Neural progenitor cell (in vitro differentiated cells): ENCODE data around the gene NME9. TPM values are rescaled to one million over a fixed set of nuclear protein-coding genes. Genes with fewer than 3 reads are reported as not detected.
A peak's percentile ranks its signal among the peaks of the same experiment; 100 is the strongest.

Experiments used
- DNase-seq: peaks from one replicate; pipeline ENCODE4 v3.0.0-alpha.2; 2016; ENCODE audit warnings: low spot score
- H2AFZ ChIP-seq: fragments of 200-600 bp; sonication (generic); replicated peaks from 2 replicates; pipeline ENCODE4 v1.6.1; 2016; ENCODE audit warnings: antibody characterized with exemption
- H3F3A ChIP-seq: fragments of 200-600 bp; sonication (generic); 2 replicates; pipeline ENCODE4 v1.6.1; 2016; ENCODE audit warnings: antibody characterized with exemption, low read depth
- H3K27ac ChIP-seq: fragments of 200-600 bp; sonication (generic); 2 replicates; pipeline ENCODE4 v1.5.1; 2016; ENCODE audit warnings: mild to moderate bottlenecking
- H3K27me3 ChIP-seq: fragments of 200-600 bp; sonication (generic); 2 replicates; pipeline ENCODE4 v1.6.1; 2016; ENCODE audit warnings: mild to moderate bottlenecking, moderate library complexity
- H3K36me3 ChIP-seq: fragments of 200-600 bp; sonication (generic); 2 replicates; pipeline ENCODE4 v1.5.1; 2016
- H3K4me1 ChIP-seq: fragments of 200-600 bp; sonication (generic); 2 replicates; pipeline ENCODE4 v1.6.1; 2016; ENCODE audit warnings: mixed run types
- H3K4me2 ChIP-seq: fragments of 200-600 bp; sonication (generic); 2 replicates; pipeline ENCODE4 v1.6.1; 2016
- H3K4me3 ChIP-seq: fragments of 200-600 bp; sonication (generic); 2 replicates; pipeline ENCODE4 v1.5.1; 2016
- H3K79me2 ChIP-seq: fragments of 200-600 bp; sonication (generic); 2 replicates; pipeline ENCODE4 v1.6.1; 2016; ENCODE audit warnings: low read depth
- H3K9ac ChIP-seq: fragments of 200-600 bp; sonication (generic); 2 replicates; pipeline ENCODE4 v1.6.1; 2016
- H3K9me3 ChIP-seq: fragments of 200-600 bp; sonication (generic); 2 replicates; pipeline ENCODE4 v1.5.1; 2016; ENCODE audit warnings: low read depth
- H4K20me1 ChIP-seq: fragments of 200-600 bp; sonication (generic); 2 replicates; pipeline ENCODE4 v1.6.1; 2016; ENCODE audit warnings: low read depth
- H3K27ac Mint-ChIP-seq: 3 replicates; pipeline ENCODE4 v1.8.0; 2021; ENCODE audit warnings: mixed read lengths
- H3K27me3 Mint-ChIP-seq: 2 replicates; pipeline ENCODE4 v1.8.0; 2022; ENCODE audit warnings: low read depth, mild to moderate bottlenecking, inconsistent platforms, moderate library complexity, mixed read lengths; ENCODE audit not compliant: insufficient read depth
- H3K36me3 Mint-ChIP-seq: 3 replicates; pipeline ENCODE4 v1.8.0; 2021; ENCODE audit warnings: mixed read lengths
- H3K4me1 Mint-ChIP-seq: 3 replicates; pipeline ENCODE4 v1.8.0; 2021; ENCODE audit warnings: mixed read lengths
- H3K4me3 Mint-ChIP-seq: 3 replicates; pipeline ENCODE4 v1.8.0; 2021; ENCODE audit warnings: mild to moderate bottlenecking, moderate library complexity, mixed read lengths
- H3K9me3 Mint-ChIP-seq: 3 replicates; pipeline ENCODE4 v1.8.0; 2020; ENCODE audit warnings: mixed read lengths
- CTCF ChIP-seq: fragments of 200-600 bp; sonication (generic); IDR thresholded peaks from 2 replicates; pipeline ENCODE4 v1.5.1; 2017; ENCODE audit warnings: antibody characterized with exemption, mild to moderate bottlenecking
- EZH2 ChIP-seq: fragments of 200-600 bp; sonication (generic); IDR thresholded peaks from 2 replicates; pipeline ENCODE4 v1.6.1; 2017; ENCODE audit warnings: antibody characterized with exemption, mild to moderate bottlenecking, moderate library complexity
- EZH2phosphoT487 ChIP-seq: fragments of 200-600 bp; sonication (generic); IDR thresholded peaks from 2 replicates; pipeline ENCODE4 v1.6.1; 2017; ENCODE audit warnings: antibody characterized with exemption
- total RNA-seq: library from RNA; depleted of rRNA; stranded (reverse); fragments of >200 nt; gene quantifications from 2 replicates; pipeline ENCODE4 v1.2.3, GENCODE V29; 2015; ENCODE audit warnings: low replicate concordance

NME9 gene
- total RNA-seq, 1 donor from 2014 or later, result 1.1 TPM

GRCh38 chr3:138271189-138271794 is 58.4 kb downstream of the NME9 start:
- Histone ChIP-seq H3K9me3 (no peaks in the 10 kb centered on the region), H3K27ac (peak overlapping the region; percentile 7), H4K20me1 (no peaks in the 10 kb centered on the region), H3F3A (peaks cover 6% of the 10 kb centered on the region), H3K27me3 (no peaks in the 10 kb centered on the region), H3K4me1 (no peaks in the 10 kb centered on the region), H3K79me2 (no peaks in the 10 kb centered on the region), H2AFZ (no peak overlapping the region), H3K4me2 (no peak overlapping the region), H3K9ac (no peak overlapping the region), H3K36me3 (peaks cover 9% of the 10 kb centered on the region), H3K4me3 (no peak overlapping the region)
- H3K4me1 Mint-ChIP-seq, result no peaks in the 10 kb centered on the region
- H3K27ac Mint-ChIP-seq, result no peak overlapping the region
- no peak for TF ChIP-seq CTCF
- TF ChIP-seq EZH2, result no peak
- TF ChIP-seq EZH2phosphoT487, result no peak
- H3K4me3 Mint-ChIP-seq, result no peak overlapping the region
- no peak for DNase-seq
- H3K36me3 Mint-ChIP-seq, result peaks cover 27% of the 10 kb centered on the region
- no peaks in the 10 kb centered on the region for H3K9me3 Mint-ChIP-seq
- H3K27me3 Mint-ChIP-seq, result no peaks in the 10 kb centered on the region

DNA sequence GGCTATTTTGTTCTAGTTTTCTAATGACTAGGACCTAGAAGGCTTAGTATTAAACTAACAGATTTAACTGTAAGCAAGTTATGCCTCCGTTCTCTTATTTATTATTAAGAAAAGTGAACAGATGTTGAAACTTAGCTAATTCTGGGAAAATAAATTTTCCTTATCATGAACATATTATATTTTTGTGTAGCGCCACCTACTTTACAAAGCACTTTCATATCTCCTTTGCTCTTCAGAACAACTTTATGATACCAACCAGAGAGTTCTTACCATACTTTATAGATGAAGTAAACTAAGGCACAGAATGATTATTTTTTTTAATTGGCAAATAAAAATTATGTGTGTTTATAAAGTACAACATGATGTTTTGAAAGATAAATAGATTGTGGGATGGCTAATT is 59.4 kb downstream of the NME9 start:
- Histone ChIP-seq H3F3A (peaks cover 6% of the 10 kb centered on the region), H3K9ac (no peak overlapping the region), H3K79me2 (no peaks in the 10 kb centered on the region), H4K20me1 (no peaks in the 10 kb centered on the region), H3K9me3 (no peaks in the 10 kb centered on the region), H3K27ac (no peak overlapping the region), H3K4me2 (no peak overlapping the region), H3K27me3 (no peaks in the 10 kb centered on the region), H3K36me3 (peaks cover 9% of the 10 kb centered on the region), H2AFZ (no peak overlapping the region), H3K4me3 (no peak overlapping the region), H3K4me1 (no peaks in the 10 kb centered on the region)
- Mint-ChIP-seq H3K4me3 (no peak overlapping the region), H3K4me1 (no peaks in the 10 kb centered on the region), H3K36me3 (peaks cover 31% of the 10 kb centered on the region), H3K9me3 (no peaks in the 10 kb centered on the region), H3K27me3 (no peaks in the 10 kb centered on the region), H3K27ac (no peak overlapping the region)
- DNase-seq, result no peak
- TF ChIP-seq CTCF, result no peak
- TF ChIP-seq EZH2, result no peak
- TF ChIP-seq EZH2phosphoT487, result no peak

- H3K36me3 ChIP-seq, result peaks cover 9% of the 10 kb centered on the region
- H4K20me1 ChIP-seq, result no peaks in the 10 kb centered on the region
- H3K27ac ChIP-seq, result no peak overlapping the region
- Mint-ChIP-seq H3K27ac (no peak overlapping the region), H3K9me3 (no peaks in the 10 kb centered on the region), H3K27me3 (no peaks in the 10 kb centered on the region), H3K4me3 (no peak overlapping the region), H3K4me1 (no peaks in the 10 kb centered on the region), H3K36me3 (peaks cover 14% of the 10 kb centered on the region)
- no peak for DNase-seq
- TF ChIP-seq EZH2 (no peak), CTCF (no peak), EZH2phosphoT487 (no peak)
- H3K4me3 ChIP-seq, result no peak overlapping the region
- H3F3A ChIP-seq, result peaks cover 6% of the 10 kb centered on the region
- H3K4me2 ChIP-seq, result no peak overlapping the region
- no peak overlapping the region for H3K9ac ChIP-seq
- no peak overlapping the region for H2AFZ ChIP-seq
- no peaks in the 10 kb centered on the region for H3K79me2 ChIP-seq
- no peaks in the 10 kb centered on the region for H3K9me3 ChIP-seq
- H3K4me1 ChIP-seq, result no peaks in the 10 kb centered on the region
- H3K27me3 ChIP-seq, result no peaks in the 10 kb centered on the region
Observed at GRCh38 chr3:138267083-138267482, 62.6 kb downstream of the NME9 start.
